Smooth muscle cell (in vitro differentiated cells): ENCODE measurements around the gene CDKN2A. TPM values are rescaled to one million over a fixed set of nuclear protein-coding genes. Genes with fewer than 3 reads are reported as not detected.

ENCODE experiments used
- DNase-seq: peaks from one replicate; lab custom pipeline; 2025; ENCODE audit not compliant: unreplicated experiment; lab: John Stamatoyannopoulos, UW
- H2AFZ ChIP-seq: fragments of 200-600 bp; sonication (generic); 2 replicates; pipeline ENCODE4 v1.6.0; 2016; ENCODE audit warnings: antibody characterized with exemption, low read depth, mild to moderate bottlenecking
- H3F3A ChIP-seq: fragments of 200-600 bp; sonication (generic); 2 replicates; pipeline ENCODE4 v1.6.0; 2017; ENCODE audit warnings: antibody characterized with exemption, low read depth
- H3K27ac ChIP-seq: fragments of 200-600 bp; sonication (generic); 2 replicates; pipeline ENCODE4 v1.5.1; 2016; ENCODE audit warnings: low read depth, mild to moderate bottlenecking
- H3K27me3 ChIP-seq: fragments of 200-600 bp; sonication (generic); 2 replicates; pipeline ENCODE4 v1.6.1; 2016; ENCODE audit warnings: low read depth, mild to moderate bottlenecking
- H3K36me3 ChIP-seq: fragments of 200-600 bp; sonication (generic); 2 replicates; pipeline ENCODE4 v1.5.1; 2016; ENCODE audit warnings: low read depth
- H3K4me1 ChIP-seq: fragments of 200-600 bp; sonication (generic); 2 replicates; pipeline ENCODE4 v1.5.1; 2016; ENCODE audit warnings: low read depth
- H3K4me2 ChIP-seq: fragments of 200-600 bp; sonication (generic); 2 replicates; pipeline ENCODE4 v1.6.0; 2016; ENCODE audit warnings: mild to moderate bottlenecking
- H3K4me3 ChIP-seq: fragments of 200-600 bp; sonication (generic); 2 replicates; pipeline ENCODE4 v1.5.1; 2016; ENCODE audit warnings: mild to moderate bottlenecking
- H3K79me2 ChIP-seq: fragments of 200-600 bp; sonication (generic); 2 replicates; pipeline ENCODE4 v1.6.0; 2016; ENCODE audit warnings: low read depth, mild to moderate bottlenecking
- H3K9ac ChIP-seq: fragments of 200-600 bp; sonication (generic); 2 replicates; pipeline ENCODE4 v1.6.0; 2016; ENCODE audit warnings: low read depth
- H3K9me3 ChIP-seq: fragments of 200-600 bp; sonication (generic); replicated peaks from 2 replicates; pipeline ENCODE4 v1.5.1; 2016; ENCODE audit warnings: low read depth
- H4K20me1 ChIP-seq: fragments of 200-600 bp; sonication (generic); 2 replicates; pipeline ENCODE4 v1.6.0; 2016; ENCODE audit warnings: low read depth
- CTCF ChIP-seq: fragments of 200-600 bp; sonication (generic); IDR thresholded peaks from 2 replicates; pipeline ENCODE4 v1.5.1; 2017; ENCODE audit warnings: borderline replicate concordance, mild to moderate bottlenecking, antibody characterized with exemption; ENCODE audit not compliant: insufficient read depth, poor library complexity, severe bottlenecking
- WGBS: methylation state at CpG from one replicate; pipeline ENCODE4 v1.1.7; 2016; ENCODE audit warnings: low lambda C conversion rate; 5-methylcytosine and 5-hydroxymethylcytosine counted together
- polyA plus RNA-seq: library from polyadenylated mRNA; unstranded; fragments of >200 nt; fragmentation: Nextera tagmentation; extraction: Ambion mirVana; gene quantifications from 2 replicates; pipeline ENCODE4 v1.2.1, GENCODE V29; 2016
- total RNA-seq: library from RNA; depleted of rRNA; stranded (reverse); fragments of >200 nt; gene quantifications from 2 replicates; pipeline ENCODE4 v1.2.3, GENCODE V29; 2014

Gene CDKN2A
- total and polyA plus RNA-seq, 2 experiments from 2014 or later, result 69.4 to 77.5 TPM

GRCh38 chr9:22005702-22006606, 11.8 kb upstream of the CDKN2A start:
- Histone ChIP-seq H3K4me2 (peak overlapping the region; percentile 98), H4K20me1 (peaks cover 69% of the 10 kb centered on the region), H3K4me3 (peak overlapping the region; percentile 65), H3K36me3 (peaks cover 8% of the 10 kb centered on the region), H3K4me1 (peaks cover 31% of the 10 kb centered on the region), H3K9me3 (no peaks in the 10 kb centered on the region), H3K79me2 (peaks cover 60% of the 10 kb centered on the region), H3K27me3 (no peaks in the 10 kb centered on the region), H3F3A (peaks cover 20% of the 10 kb centered on the region), H3K27ac (peak overlapping the region; percentile 81), H3K9ac (peak overlapping the region; percentile 93), H2AFZ (no peak overlapping the region)
- DNase-seq, result no peak
- WGBS, result 3% methylated on average over 38 of the region's 44 CpGs
- TF ChIP-seq CTCF, result no peak

- 18% methylated on average over 25 of the region's 25 CpGs for WGBS
- H2AFZ ChIP-seq, result no peak overlapping the region
- peak overlapping the region; percentile 98 for H3K4me2 ChIP-seq
These were observed 11.0 kb upstream of the CDKN2A start for GRCh38 chr9:22005021-22005701.

DNA sequence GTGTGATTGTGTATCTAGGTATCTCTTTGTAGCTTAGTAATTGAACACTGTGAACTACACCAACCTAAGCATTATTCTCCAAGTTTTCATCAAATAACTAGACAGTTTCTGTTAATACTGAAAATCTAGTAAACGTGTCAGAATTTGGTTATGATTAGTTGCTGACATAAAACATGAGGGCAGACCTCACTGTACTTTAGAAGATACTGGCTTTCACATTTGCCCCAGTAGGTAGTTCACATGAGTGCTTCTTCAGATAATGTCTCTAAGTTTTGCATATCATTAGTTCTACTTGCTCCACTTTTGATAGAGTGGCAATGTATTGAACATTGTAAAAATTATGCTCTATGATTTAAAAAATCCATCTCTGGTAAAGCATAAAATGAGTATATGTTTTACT, 7.8 kb upstream of the CDKN2A start:
- peaks cover 27% of the 10 kb centered on the region for H3K4me1 ChIP-seq
- H3K27ac ChIP-seq, result peak overlapping the region; percentile 81
- H3K27me3 ChIP-seq, result no peaks in the 10 kb centered on the region
- peaks cover 48% of the 10 kb centered on the region for H3K79me2 ChIP-seq
- peaks cover 12% of the 10 kb centered on the region for H3F3A ChIP-seq
- WGBS, result 74% methylated on average over 1 of the region's 1 CpG
- TF ChIP-seq CTCF, result no peak
- DNase-seq, result no peak
- H3K4me3 ChIP-seq, result no peak overlapping the region
- H3K4me2 ChIP-seq, result no peak overlapping the region
- H4K20me1 ChIP-seq, result peaks cover 55% of the 10 kb centered on the region
- H3K36me3 ChIP-seq, result peaks cover 8% of the 10 kb centered on the region
- no peaks in the 10 kb centered on the region for H3K9me3 ChIP-seq
- H3K9ac ChIP-seq, result no peak overlapping the region
- H2AFZ ChIP-seq, result no peak overlapping the region

More at GRCh38 chr9:22005021-22005701, 11.0 kb upstream of the CDKN2A start:
- Histone ChIP-seq H3K79me2 (peaks cover 60% of the 10 kb centered on the region), H3K9me3 (no peaks in the 10 kb centered on the region), H4K20me1 (peaks cover 69% of the 10 kb centered on the region), H3K4me1 (peaks cover 31% of the 10 kb centered on the region), H3F3A (peaks cover 20% of the 10 kb centered on the region), H3K9ac (peak overlapping the region; percentile 93), H3K27me3 (no peaks in the 10 kb centered on the region), H3K36me3 (peaks cover 8% of the 10 kb centered on the region), H3K27ac (peak overlapping the region; percentile 81), H3K4me3 (peak overlapping the region; percentile 65)
- DNase-seq, result no peak
- peak; percentile 24 for TF ChIP-seq CTCF
